WTC11 (cell line): Measurements from ENCODE around the gene C7. TPM values are rescaled to one million over a fixed set of nuclear protein-coding genes. Genes with fewer than 3 reads are reported as not detected.
"Not testable (repeated sequence)": the region's sequence is repeated elsewhere in the genome, so short reads cannot be mapped to it uniquely, and the experiment has no call there.

Experiments
- ATAC-seq: fragments of 200-7000 bp; cut with Tn5 transposase; 2 replicates; pipeline ENCODE4 v1.10.0; 2021; ENCODE audit warnings: mild to moderate bottlenecking, moderate library complexity
- CTCF ChIA-PET: fragments of 300-600 bp; sonication (Branson Sonifier 250); formaldehyde crosslinking; loops from one replicate; lab custom pipeline; 2021; ENCODE audit warnings: antibody characterized with exemption; lab: Charles Lee
- POLR2A ChIA-PET: fragments of 350-600 bp; sonication (Branson Sonifier 250); formaldehyde crosslinking; loops from one replicate; lab custom pipeline; 2021; ENCODE audit warnings: antibody characterized with exemption; lab: Charles Lee
- DNase-seq: peaks from one replicate; pipeline ENCODE4 v3.0.0; 2021; ENCODE audit warnings: low spot score
- H3K27ac Mint-ChIP-seq: 2 replicates; pipeline ENCODE4 v1.8.0; 2021; ENCODE audit warnings: mixed read lengths
- H3K27me3 Mint-ChIP-seq: 2 replicates; pipeline ENCODE4 v1.8.0; 2021; ENCODE audit warnings: low read depth, mild to moderate bottlenecking, moderate library complexity, mixed read lengths
- H3K36me3 Mint-ChIP-seq: 2 replicates; pipeline ENCODE4 v1.8.0; 2021; ENCODE audit warnings: mixed read lengths
- H3K4me1 Mint-ChIP-seq: 2 replicates; pipeline ENCODE4 v1.8.0; 2022; ENCODE audit warnings: mixed read lengths
- H3K4me3 Mint-ChIP-seq: 2 replicates; pipeline ENCODE4 v1.8.0; 2021; ENCODE audit warnings: mild to moderate bottlenecking, moderate library complexity, mixed read lengths
- H3K9me3 Mint-ChIP-seq: 2 replicates; pipeline ENCODE4 v1.8.0; 2021; ENCODE audit warnings: mixed read lengths
- CREB1 ChIP-seq: sonication (generic); formaldehyde crosslinking; IDR thresholded peaks from 2 replicates; pipeline ENCODE4 v1.8.0; 2023; ENCODE audit warnings: mild to moderate bottlenecking, missing genetic modification reagents
- E2F4 ChIP-seq: sonication (generic); formaldehyde crosslinking; IDR thresholded peaks from 2 replicates; pipeline ENCODE4 v1.8.1; 2022; ENCODE audit warnings: low read depth, mild to moderate bottlenecking, moderate library complexity, missing genetic modification reagents, borderline replicate concordance
- ESRRA ChIP-seq: sonication (generic); formaldehyde crosslinking; IDR thresholded peaks from 2 replicates; pipeline ENCODE4 v1.8.1; 2022; ENCODE audit warnings: mild to moderate bottlenecking, missing genetic modification reagents, borderline replicate concordance
- IRF1 ChIP-seq: sonication (generic); formaldehyde crosslinking; IDR thresholded peaks from 2 replicates; pipeline ENCODE4 v1.8.0; 2023; ENCODE audit warnings: missing genetic modification reagents
- JAZF1 ChIP-seq: fragments of 250-450 bp; sonication (Bioruptor Pico); IDR thresholded peaks from 2 replicates; pipeline ENCODE4 v1.9.0; 2021; ENCODE audit warnings: moderate library complexity, mild to moderate bottlenecking, inconsistent platforms
- JUN ChIP-seq: sonication (generic); formaldehyde crosslinking; IDR thresholded peaks from 2 replicates; pipeline ENCODE4 v1.8.0; 2023; ENCODE audit warnings: mild to moderate bottlenecking, missing genetic modification reagents
- NR3C1 ChIP-seq: sonication (generic); formaldehyde crosslinking; conservative IDR thresholded peaks from 2 replicates; pipeline ENCODE4 v1.8.1; 2023; ENCODE audit warnings: low read depth, mild to moderate bottlenecking, missing genetic modification reagents
- ZNF232 ChIP-seq: sonication (generic); formaldehyde crosslinking; IDR thresholded peaks from 2 replicates; pipeline ENCODE4 v1.8.0; 2022; ENCODE audit warnings: mild to moderate bottlenecking, missing genetic modification reagents
- ZSCAN18 ChIP-seq: fragments of 250-450 bp; sonication (Bioruptor Pico); IDR thresholded peaks from 2 replicates; pipeline ENCODE4 v2.1.2; 2022; ENCODE audit warnings: mild to moderate bottlenecking, moderate library complexity
- total RNA-seq: library from RNA; stranded (reverse); gene quantifications from 3 replicates; pipeline ENCODE4 v1.2.3, GENCODE V29; 2021
- TF ChIP-seq, protein P1 (sequence below): sonication (generic); formaldehyde crosslinking; IDR thresholded peaks from 2 replicates; pipeline ENCODE4 v1.8.0; 2023; ENCODE audit warnings: missing genetic modification reagents, mild to moderate bottlenecking, borderline replicate concordance
- TF ChIP-seq, protein P2 (sequence below): sonication (generic); formaldehyde crosslinking; IDR thresholded peaks from 2 replicates; pipeline ENCODE4 v1.8.1; 2022; ENCODE audit warnings: mild to moderate bottlenecking, missing genetic modification reagents, moderate library complexity, borderline replicate concordance
- TF ChIP-seq, protein P3 (sequence below): fragments of 250-450 bp; sonication (Bioruptor Pico); IDR thresholded peaks from 2 replicates; pipeline ENCODE4 v1.9.0; 2021; ENCODE audit warnings: mild to moderate bottlenecking
- TF ChIP-seq, protein P4 (sequence below): fragments of 200-600 bp; IDR thresholded peaks from 2 replicates; pipeline ENCODE4 v1.8.0; 2022; ENCODE audit warnings: antibody characterized with exemption
- TF ChIP-seq, protein P5 (sequence below): sonication (generic); formaldehyde crosslinking; IDR thresholded peaks from 2 replicates; pipeline ENCODE4 v1.8.0; 2022; ENCODE audit warnings: mild to moderate bottlenecking, missing genetic modification reagents

The C7 gene
- total RNA-seq, 1 experiment from 2014 or later = 4.5 TPM

DNA sequence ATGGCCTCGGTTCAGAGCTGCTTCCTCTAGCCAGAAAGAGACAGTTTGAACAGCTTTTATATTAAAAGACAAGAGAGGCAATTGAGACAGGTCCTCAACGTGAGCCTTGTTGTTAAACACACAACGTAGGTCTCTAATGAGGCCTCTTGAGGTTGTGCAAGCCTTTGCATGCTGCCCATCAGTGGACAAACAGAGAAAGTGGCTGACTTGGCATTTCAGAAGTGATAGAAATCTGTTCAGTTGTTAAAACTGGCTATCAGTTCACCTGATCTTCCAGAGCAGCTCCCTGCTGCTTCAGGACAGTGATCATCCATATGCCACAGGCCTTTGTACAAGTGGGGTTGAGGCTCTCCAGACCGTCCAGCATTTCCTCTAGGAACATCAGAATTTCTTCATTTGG lies 103.0 kb downstream of the C7 start:
- POLR2A ChIA-PET = no interaction called here
- DNase-seq = no peak
- no peak overlapping the region for H3K27ac Mint-ChIP-seq
- TF ChIP-seq ESRRA (CRISPR knock-in tag) (no peak), NR3C1 (CRISPR knock-in tag) (no peak), JUN (no peak), ZNF232 (CRISPR knock-in tag) (no peak), CREB1 (CRISPR knock-in tag) (no peak), JAZF1 (CRISPR knock-in tag) (no peak), E2F4 (CRISPR knock-in tag) (no peak), ZSCAN18 (CRISPR knock-in tag) (no peak), IRF1 (CRISPR knock-in tag) (no peak)
- TF ChIP-seq, protein P1, sequence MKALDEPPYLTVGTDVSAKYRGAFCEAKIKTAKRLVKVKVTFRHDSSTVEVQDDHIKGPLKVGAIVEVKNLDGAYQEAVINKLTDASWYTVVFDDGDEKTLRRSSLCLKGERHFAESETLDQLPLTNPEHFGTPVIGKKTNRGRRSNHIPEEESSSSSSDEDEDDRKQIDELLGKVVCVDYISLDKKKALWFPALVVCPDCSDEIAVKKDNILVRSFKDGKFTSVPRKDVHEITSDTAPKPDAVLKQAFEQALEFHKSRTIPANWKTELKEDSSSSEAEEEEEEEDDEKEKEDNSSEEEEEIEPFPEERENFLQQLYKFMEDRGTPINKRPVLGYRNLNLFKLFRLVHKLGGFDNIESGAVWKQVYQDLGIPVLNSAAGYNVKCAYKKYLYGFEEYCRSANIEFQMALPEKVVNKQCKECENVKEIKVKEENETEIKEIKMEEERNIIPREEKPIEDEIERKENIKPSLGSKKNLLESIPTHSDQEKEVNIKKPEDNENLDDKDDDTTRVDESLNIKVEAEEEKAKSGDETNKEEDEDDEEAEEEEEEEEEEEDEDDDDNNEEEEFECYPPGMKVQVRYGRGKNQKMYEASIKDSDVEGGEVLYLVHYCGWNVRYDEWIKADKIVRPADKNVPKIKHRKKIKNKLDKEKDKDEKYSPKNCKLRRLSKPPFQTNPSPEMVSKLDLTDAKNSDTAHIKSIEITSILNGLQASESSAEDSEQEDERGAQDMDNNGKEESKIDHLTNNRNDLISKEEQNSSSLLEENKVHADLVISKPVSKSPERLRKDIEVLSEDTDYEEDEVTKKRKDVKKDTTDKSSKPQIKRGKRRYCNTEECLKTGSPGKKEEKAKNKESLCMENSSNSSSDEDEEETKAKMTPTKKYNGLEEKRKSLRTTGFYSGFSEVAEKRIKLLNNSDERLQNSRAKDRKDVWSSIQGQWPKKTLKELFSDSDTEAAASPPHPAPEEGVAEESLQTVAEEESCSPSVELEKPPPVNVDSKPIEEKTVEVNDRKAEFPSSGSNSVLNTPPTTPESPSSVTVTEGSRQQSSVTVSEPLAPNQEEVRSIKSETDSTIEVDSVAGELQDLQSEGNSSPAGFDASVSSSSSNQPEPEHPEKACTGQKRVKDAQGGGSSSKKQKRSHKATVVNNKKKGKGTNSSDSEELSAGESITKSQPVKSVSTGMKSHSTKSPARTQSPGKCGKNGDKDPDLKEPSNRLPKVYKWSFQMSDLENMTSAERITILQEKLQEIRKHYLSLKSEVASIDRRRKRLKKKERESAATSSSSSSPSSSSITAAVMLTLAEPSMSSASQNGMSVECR (CRISPR knock-in tag) = no peak
- TF ChIP-seq, protein P2, sequence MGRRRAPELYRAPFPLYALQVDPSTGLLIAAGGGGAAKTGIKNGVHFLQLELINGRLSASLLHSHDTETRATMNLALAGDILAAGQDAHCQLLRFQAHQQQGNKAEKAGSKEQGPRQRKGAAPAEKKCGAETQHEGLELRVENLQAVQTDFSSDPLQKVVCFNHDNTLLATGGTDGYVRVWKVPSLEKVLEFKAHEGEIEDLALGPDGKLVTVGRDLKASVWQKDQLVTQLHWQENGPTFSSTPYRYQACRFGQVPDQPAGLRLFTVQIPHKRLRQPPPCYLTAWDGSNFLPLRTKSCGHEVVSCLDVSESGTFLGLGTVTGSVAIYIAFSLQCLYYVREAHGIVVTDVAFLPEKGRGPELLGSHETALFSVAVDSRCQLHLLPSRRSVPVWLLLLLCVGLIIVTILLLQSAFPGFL (CRISPR knock-in tag) = no peak
- TF ChIP-seq, protein P3, sequence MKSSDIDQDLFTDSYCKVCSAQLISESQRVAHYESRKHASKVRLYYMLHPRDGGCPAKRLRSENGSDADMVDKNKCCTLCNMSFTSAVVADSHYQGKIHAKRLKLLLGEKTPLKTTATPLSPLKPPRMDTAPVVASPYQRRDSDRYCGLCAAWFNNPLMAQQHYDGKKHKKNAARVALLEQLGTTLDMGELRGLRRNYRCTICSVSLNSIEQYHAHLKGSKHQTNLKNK = no peak
- TF ChIP-seq, protein P4, sequence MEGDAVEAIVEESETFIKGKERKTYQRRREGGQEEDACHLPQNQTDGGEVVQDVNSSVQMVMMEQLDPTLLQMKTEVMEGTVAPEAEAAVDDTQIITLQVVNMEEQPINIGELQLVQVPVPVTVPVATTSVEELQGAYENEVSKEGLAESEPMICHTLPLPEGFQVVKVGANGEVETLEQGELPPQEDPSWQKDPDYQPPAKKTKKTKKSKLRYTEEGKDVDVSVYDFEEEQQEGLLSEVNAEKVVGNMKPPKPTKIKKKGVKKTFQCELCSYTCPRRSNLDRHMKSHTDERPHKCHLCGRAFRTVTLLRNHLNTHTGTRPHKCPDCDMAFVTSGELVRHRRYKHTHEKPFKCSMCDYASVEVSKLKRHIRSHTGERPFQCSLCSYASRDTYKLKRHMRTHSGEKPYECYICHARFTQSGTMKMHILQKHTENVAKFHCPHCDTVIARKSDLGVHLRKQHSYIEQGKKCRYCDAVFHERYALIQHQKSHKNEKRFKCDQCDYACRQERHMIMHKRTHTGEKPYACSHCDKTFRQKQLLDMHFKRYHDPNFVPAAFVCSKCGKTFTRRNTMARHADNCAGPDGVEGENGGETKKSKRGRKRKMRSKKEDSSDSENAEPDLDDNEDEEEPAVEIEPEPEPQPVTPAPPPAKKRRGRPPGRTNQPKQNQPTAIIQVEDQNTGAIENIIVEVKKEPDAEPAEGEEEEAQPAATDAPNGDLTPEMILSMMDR = no peak
- TF ChIP-seq, protein P5, sequence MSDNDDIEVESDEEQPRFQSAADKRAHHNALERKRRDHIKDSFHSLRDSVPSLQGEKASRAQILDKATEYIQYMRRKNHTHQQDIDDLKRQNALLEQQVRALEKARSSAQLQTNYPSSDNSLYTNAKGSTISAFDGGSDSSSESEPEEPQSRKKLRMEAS (CRISPR knock-in tag) = no peak
- TF ChIP-seq, all 79 proteins: peak for 0
- CTCF ChIA-PET = no interaction called here
- Mint-ChIP-seq H3K27me3 (no peaks in the 10 kb centered on the region), H3K4me1 (no peaks in the 10 kb centered on the region), H3K36me3 (no peaks in the 10 kb centered on the region), H3K4me3 (no peak overlapping the region), H3K9me3 (no peaks in the 10 kb centered on the region)
- ATAC-seq = no peak

DNA sequence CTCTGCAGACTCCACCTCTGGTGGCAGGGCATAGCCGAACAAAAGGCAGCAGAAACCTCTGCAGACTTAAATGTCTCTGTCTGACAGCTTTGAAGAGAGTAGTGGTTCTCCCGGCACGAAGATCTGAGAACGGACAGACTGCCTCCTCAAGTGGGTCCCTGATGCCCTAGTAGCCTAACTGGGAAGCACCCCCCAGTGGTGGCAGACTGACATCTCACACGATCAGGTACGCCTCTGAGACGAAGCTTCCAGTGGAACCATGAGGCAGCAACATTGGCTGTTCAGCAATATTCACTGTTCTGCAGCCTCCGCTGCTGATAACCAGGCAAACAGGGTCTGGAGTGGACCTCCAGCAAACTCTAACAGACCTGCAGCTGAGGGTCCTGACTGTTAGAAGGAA lies 113.3 kb downstream of the C7 start:
- H3K9me3 Mint-ChIP-seq = peaks cover 67% of the 10 kb centered on the region
- H3K4me1 Mint-ChIP-seq, H3K27me3 Mint-ChIP-seq, DNase-seq, CTCF ChIA-PET, H3K27ac Mint-ChIP-seq, H3K4me3 Mint-ChIP-seq, ATAC-seq: not testable (repeated sequence)
- H3K36me3 Mint-ChIP-seq = peaks cover 20% of the 10 kb centered on the region
- POLR2A ChIA-PET = interaction anchor here (0.9 kb wide), 1 partner anchor 902 kb away, joined by 3 read pairs; the partner anchor contains the start of gene FBXO4

Other genes with a start within 250 kb of the C7 start
- 0.92 to 3.1 TPM (median 0.96 TPM) in 3 replicates for gene PTGER4, start 229.6 kb upstream of the C7 start, total RNA-seq
- 9.2 to 10.7 TPM (median 10.6 TPM) in 3 replicates for gene TTC33, start 153.5 kb upstream of the C7 start, total RNA-seq
- gene PRKAA1, start 111.1 kb upstream of the C7 start, total RNA-seq = 27.9 to 31.2 TPM (median 30.2 TPM) in 3 replicates
- 1,405 to 1,592 TPM (median 1,505 TPM) in 3 replicates for gene RPL37, start 74.3 kb upstream of the C7 start, total RNA-seq
- 0.24 to 0.44 TPM (median 0.34 TPM) in 3 replicates for gene CARD6, start 68.1 kb upstream of the C7 start, total RNA-seq
- gene MROH2B, start 161.8 kb downstream of the C7 start, total RNA-seq = not detected in 3 replicates